ENCODE measurements around the gene NPFF. TPM values are rescaled to one million over a fixed set of nuclear protein-coding genes. Genes with fewer than 3 reads are reported as not detected.
"Not testable (repeated sequence)": the region's sequence is repeated elsewhere in the genome, so short reads cannot be mapped to it uniquely, and the experiment has no call there.

Gene NPFF
- total RNA-seq, 1 donor: not detected

DNA sequence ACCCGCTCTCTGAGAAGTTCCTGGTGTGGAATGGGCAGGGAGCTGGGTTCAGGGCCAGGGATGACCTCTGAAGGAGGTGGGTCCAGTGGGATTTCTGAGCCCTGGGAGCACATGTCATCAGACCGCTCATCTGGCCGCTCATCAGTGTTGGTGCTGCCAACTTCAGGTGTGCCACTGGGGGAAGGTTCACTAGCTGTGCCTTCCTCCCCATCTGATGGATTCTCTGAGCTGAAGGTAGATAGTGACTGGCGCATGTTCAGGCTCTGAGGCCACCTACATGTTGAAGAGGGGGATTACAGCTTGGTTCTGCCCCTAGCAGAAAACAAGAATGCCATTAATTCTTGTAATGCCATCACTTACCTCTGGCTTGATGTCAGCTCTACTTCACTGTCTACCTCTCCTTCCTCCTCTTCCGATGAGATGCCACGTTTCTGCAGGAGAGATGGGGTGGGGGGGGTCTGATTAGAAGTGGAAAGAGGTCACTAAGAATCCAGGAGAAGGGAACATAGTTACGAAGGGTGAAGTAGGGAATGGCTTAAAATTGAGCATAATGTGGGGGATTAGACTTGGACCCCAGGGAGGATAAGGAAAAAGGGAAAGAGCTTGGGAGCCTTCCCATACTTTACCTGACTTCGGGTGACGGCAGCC, 25.2 kb downstream of the NPFF start:
- H3K4me3 ChIP-seq (ENCODE audit: low read depth, low read length): no peak overlapping the region
- TF ChIP-seq, protein P1, sequence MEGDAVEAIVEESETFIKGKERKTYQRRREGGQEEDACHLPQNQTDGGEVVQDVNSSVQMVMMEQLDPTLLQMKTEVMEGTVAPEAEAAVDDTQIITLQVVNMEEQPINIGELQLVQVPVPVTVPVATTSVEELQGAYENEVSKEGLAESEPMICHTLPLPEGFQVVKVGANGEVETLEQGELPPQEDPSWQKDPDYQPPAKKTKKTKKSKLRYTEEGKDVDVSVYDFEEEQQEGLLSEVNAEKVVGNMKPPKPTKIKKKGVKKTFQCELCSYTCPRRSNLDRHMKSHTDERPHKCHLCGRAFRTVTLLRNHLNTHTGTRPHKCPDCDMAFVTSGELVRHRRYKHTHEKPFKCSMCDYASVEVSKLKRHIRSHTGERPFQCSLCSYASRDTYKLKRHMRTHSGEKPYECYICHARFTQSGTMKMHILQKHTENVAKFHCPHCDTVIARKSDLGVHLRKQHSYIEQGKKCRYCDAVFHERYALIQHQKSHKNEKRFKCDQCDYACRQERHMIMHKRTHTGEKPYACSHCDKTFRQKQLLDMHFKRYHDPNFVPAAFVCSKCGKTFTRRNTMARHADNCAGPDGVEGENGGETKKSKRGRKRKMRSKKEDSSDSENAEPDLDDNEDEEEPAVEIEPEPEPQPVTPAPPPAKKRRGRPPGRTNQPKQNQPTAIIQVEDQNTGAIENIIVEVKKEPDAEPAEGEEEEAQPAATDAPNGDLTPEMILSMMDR (IDR thresholded peaks at IDR 0.05; ENCODE audit: insufficient read depth, low read depth, low read length): peak; percentile 22
- DNase-seq (ENCODE audit: low read depth): no peak

DNA sequence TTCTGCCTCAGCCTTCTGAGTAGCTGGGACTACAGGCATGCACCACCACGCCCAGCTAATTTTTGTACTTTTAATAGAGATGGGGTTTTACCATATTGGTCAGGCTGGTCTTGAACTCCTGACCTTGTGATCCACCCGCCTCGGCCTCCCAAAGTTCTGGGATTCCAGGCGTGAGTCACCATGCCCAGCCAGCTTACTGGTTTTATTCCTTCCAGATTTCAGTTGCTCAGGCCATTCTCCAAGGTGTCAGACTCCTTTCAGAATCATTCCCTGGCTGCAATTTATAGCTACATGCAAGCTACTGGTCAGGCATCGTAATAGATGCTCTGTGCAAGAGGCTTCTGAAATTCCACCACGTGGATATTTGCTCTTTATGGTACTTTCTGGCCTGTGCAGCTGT, 25.8 kb downstream of the NPFF start:
- DNase-seq (ENCODE audit: low read depth): peak; percentile 78
- not testable (repeated sequence) for H3K4me3 ChIP-seq (ENCODE audit: low read depth, low read length)

DNA sequence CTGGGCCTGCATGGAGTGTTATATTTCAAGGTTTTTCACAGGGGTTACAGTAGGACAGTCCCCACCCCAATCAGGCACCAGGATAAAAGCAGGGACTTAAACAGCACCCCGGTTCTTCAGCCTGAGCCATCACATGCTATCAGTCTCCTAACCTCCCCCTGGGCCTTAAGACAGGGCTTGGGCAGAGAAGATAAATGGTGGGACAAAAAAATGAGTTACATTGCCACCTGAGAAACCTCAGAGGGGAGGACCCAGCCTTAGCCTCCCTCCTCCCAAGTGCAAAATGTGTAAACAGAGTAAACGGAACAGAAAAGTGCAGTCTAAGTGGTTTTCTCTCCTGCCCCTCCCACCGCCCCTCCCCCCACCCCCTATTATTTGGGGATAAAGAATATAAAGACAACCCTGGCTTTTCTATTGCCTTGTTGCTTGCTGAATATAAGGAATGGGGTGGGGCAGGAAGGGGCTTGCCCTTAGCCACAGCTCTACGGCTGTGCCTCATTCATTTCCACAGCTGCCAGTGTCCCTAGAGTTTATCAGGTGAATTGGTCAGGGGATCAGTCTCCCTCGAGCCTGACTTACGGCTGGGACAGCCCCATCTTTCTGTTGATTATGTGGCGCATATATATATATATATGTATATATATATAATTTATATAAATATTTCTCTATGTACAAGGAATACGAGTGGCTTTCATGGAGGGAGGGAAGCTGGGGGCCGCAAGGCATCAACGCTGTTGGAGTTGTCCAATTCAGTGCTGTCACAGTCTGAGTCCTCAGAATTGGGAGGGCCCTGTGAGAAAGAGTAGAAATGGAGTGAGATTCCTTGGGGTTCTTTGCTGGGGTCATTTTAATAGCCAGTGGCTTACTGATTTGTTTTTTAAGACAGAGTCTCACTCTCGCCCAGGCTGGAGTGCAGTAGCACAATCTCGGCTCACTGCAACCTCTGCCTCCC, 26.5 kb downstream of the NPFF start:
- TF ChIP-seq, protein P1 (IDR thresholded peaks at IDR 0.05; ENCODE audit: insufficient read depth, low read depth, low read length): no peak
- H3K4me3 ChIP-seq (ENCODE audit: low read depth, low read length): no peak overlapping the region
- no peak for DNase-seq (ENCODE audit: low read depth)

DNA sequence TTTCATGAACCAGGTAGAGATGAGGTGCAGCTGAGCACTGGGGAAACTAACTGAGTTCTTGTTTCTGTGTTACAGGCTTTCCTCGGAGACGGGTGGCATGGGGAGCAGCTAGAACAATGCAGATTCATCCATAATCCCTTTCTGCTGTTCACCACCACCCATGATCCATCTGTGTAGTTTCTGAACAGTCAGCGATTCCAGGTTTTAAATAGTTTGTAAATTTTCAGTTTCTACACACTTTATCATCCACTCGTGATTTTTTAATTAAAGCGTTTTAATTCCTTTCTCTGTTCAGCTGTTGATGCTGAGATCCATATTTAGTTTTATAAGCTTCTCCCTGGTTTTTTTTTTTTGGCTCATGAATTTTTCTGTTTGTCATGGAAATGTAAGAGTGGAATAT, 28.0 kb downstream of the NPFF start:
- no peak for DNase-seq (ENCODE audit: low read depth)
- H3K4me3 ChIP-seq (ENCODE audit: low read depth, low read length): no peak overlapping the region
- TF ChIP-seq, protein P1 (IDR thresholded peaks at IDR 0.05; ENCODE audit: insufficient read depth, low read depth, low read length): no peak

DNA sequence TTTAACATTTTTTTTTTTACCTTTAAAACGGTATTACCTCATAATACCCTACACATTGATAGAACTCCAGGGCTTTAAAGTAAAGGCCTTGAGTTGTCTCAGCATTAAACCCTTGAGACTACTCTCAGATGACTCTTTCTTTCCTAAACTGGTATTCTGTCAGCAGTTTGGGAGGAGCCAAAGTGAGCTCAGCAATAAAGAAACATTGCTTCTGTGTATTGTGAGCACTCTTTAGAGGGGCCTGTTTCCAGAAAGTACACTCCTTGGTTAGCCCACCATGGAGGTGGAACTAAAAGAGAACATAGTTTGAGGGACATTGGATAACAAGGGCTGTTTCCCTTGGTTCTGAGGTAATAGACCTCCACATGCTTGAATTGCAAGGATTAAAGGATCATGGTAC, 28.4 kb downstream of the NPFF start:
- no peak for DNase-seq (ENCODE audit: low read depth)
- TF ChIP-seq, protein P1 (IDR thresholded peaks at IDR 0.05; ENCODE audit: insufficient read depth, low read depth, low read length): no peak
- no peak overlapping the region for H3K4me3 ChIP-seq (ENCODE audit: low read depth, low read length)

DNA sequence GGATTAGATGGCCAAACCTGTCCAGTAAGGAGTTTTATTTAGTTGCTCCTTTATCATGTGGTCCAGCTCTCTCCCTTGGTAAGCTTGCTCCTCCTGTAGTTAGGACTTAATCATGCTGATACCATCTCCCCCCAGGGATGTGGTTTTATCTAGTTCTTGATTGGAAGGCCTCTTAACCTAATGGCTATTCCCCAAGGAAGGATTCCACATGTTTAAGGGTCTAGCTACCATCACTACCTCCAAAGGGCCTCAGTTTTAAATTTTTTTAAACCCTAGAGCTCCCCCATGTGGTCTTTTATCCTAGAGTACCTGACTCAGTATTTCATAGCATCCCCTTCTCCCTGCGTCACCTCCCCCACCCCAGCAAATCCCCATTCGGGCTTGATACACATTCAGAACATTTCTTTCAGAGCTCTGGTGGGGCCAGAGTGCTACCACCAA, 30.5 kb downstream of the NPFF start:
- DNase-seq (ENCODE audit: low read depth): peak; percentile 42

DNA sequence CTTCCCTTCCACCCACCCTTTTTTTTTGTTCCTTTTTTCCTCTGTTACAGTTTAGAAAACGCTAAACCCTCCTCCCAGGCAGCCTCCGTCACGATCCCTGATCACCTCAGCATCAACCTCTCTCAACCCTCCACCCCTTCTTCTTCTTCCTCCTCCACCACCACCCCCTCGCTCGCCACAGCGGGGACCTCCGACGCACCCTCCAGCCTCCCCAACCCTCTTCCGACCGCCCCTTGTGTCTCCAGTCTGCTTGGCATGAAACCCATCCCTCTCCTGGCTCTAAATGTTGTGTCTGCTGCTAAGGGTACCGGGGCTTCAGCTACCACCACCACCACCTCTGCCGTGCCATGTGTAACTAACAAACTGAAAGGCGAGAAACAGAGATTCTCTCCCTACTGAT, 32.5 kb downstream of the NPFF start:
- H3K4me3 ChIP-seq (ENCODE audit: low read depth, low read length): no peak overlapping the region

More for the DNA sequence above, 30.5 kb downstream of the NPFF start:
- H3K4me3 ChIP-seq (ENCODE audit: low read depth, low read length): no peak overlapping the region
- TF ChIP-seq, protein P1 (IDR thresholded peaks at IDR 0.05; ENCODE audit: insufficient read depth, low read depth, low read length): peak; percentile 50

More for the DNA sequence above, 32.5 kb downstream of the NPFF start:
- TF ChIP-seq, protein P1 (IDR thresholded peaks at IDR 0.05; ENCODE audit: insufficient read depth, low read depth, low read length): no peak
- DNase-seq (ENCODE audit: low read depth): no peak

All from fibroblast of villous mesenchyme (primary cell).